Calu3 (cell line): ENCODE measurements around the gene EIF3K. TPM values are rescaled to one million over a fixed set of nuclear protein-coding genes. Genes with fewer than 3 reads are reported as not detected.

Experiments used
- BruUV-seq: library from RNA; stranded (reverse); fragments of 400-500 nt; replicated peaks from 2 replicates; lab custom pipeline; 2021; lab: Mats Ljungman, UMichigan
- CTCF ChIA-PET: fragments of 300-600 bp; sonication (Branson Sonifier 250); formaldehyde crosslinking; loops from one replicate; lab custom pipeline; 2022; ENCODE audit warnings: antibody characterized with exemption; lab: Charles Lee
- DNase-seq: peaks from one replicate; pipeline ENCODE4 v3.0.0; 2022
- H3K27ac Mint-ChIP-seq: one replicate; pipeline ENCODE4 v1.8.0; 2022; ENCODE audit warnings: mixed read lengths; ENCODE audit not compliant: unreplicated experiment
- H3K27me3 Mint-ChIP-seq: one replicate; pipeline ENCODE4 v1.8.0; 2022; ENCODE audit warnings: mixed read lengths; ENCODE audit not compliant: unreplicated experiment
- H3K36me3 Mint-ChIP-seq: one replicate; pipeline ENCODE4 v1.8.0; 2022; ENCODE audit warnings: mild to moderate bottlenecking, moderate library complexity, mixed read lengths; ENCODE audit not compliant: insufficient read depth, unreplicated experiment
- H3K4me1 Mint-ChIP-seq: one replicate; pipeline ENCODE4 v1.8.0; 2022; ENCODE audit warnings: mild to moderate bottlenecking, low read depth, mixed read lengths; ENCODE audit not compliant: unreplicated experiment
- H3K4me3 Mint-ChIP-seq: one replicate; pipeline ENCODE4 v1.8.0; 2022; ENCODE audit warnings: mild to moderate bottlenecking, low read depth, moderate library complexity, mixed read lengths; ENCODE audit not compliant: unreplicated experiment
- H3K9me3 Mint-ChIP-seq: one replicate; pipeline ENCODE4 v1.8.0; 2022; ENCODE audit warnings: low read depth, mixed read lengths; ENCODE audit not compliant: unreplicated experiment
- CTCF ChIP-seq: fragments of 200-600 bp; IDR thresholded peaks from one replicate; pipeline ENCODE4 v1.8.0; 2022; ENCODE audit warnings: antibody characterized with exemption; ENCODE audit not compliant: unreplicated experiment
- intact Hi-C: fragments of 100-400 bp; cut with micrococcal nuclease; formaldehyde crosslinking; loops from one replicate; pipeline ENCODE4 v1.10.0; 2022; ENCODE audit not compliant: unreplicated experiment
- total RNA-seq: library from RNA; stranded (reverse); gene quantifications from 2 replicates; pipeline ENCODE4 v1.2.3, GENCODE V29; 2022

EIF3K gene
- total RNA-seq, 1 experiment from 2014 or later = 334 TPM

GRCh38 chr19:38588041-38588440, 30.9 kb upstream of the EIF3K start:
- no peaks in the 10 kb centered on the region for H3K9me3 Mint-ChIP-seq
- no peak overlapping the region for H3K27ac Mint-ChIP-seq
- H3K4me1 Mint-ChIP-seq = no peaks in the 10 kb centered on the region
- peaks cover 4% of the 10 kb centered on the region for H3K36me3 Mint-ChIP-seq
- no peak for DNase-seq
- no peaks in the 10 kb centered on the region for H3K27me3 Mint-ChIP-seq
- no peak for TF ChIP-seq CTCF
- no peak overlapping the region for H3K4me3 Mint-ChIP-seq
- no TSS peak for BruUV-seq
- CTCF ChIA-PET = no interaction called here
- intact Hi-C loops = no loop called here

- intact Hi-C loops = no loop called here
- H3K9me3 Mint-ChIP-seq = no peaks in the 10 kb centered on the region
- H3K4me3 Mint-ChIP-seq = no peak overlapping the region
- peaks cover 10% of the 10 kb centered on the region for H3K27me3 Mint-ChIP-seq
- TF ChIP-seq CTCF = no peak
- CTCF ChIA-PET = no interaction called here
- BruUV-seq = no TSS peak
- no peak for DNase-seq
- H3K27ac Mint-ChIP-seq = no peak overlapping the region
- H3K4me1 Mint-ChIP-seq = no peaks in the 10 kb centered on the region
- peaks cover 5% of the 10 kb centered on the region for H3K36me3 Mint-ChIP-seq
These were observed 26.0 kb upstream of the EIF3K start for GRCh38 chr19:38592940-38593339.

- peak; percentile 76 for DNase-seq
- Mint-ChIP-seq H3K4me3 (peak overlapping the region; percentile 53), H3K27ac (no peak overlapping the region), H3K4me1 (no peaks in the 10 kb centered on the region), H3K36me3 (peaks cover 5% of the 10 kb centered on the region), H3K27me3 (peaks cover 29% of the 10 kb centered on the region), H3K9me3 (no peaks in the 10 kb centered on the region)
- CTCF ChIA-PET = interaction anchor here (0.6 kb wide), 2 partner anchors 9 to 18 kb away, joined by 4 read pairs; no protein-coding TSS in a partner anchor
- BruUV-seq = no TSS peak
- TF ChIP-seq CTCF = no peak
- intact Hi-C loops = no loop called here
These were observed 22.7 kb upstream of the EIF3K start for GRCh38 chr19:38596057-38596981.

- intact Hi-C loops = no loop called here
- no peak overlapping the region for H3K4me3 Mint-ChIP-seq
These were observed 21.9 kb upstream of the EIF3K start for GRCh38 chr19:38597075-38597474.

More at GRCh38 chr19:38597075-38597474, 21.9 kb upstream of the EIF3K start:
- CTCF ChIA-PET = no interaction called here
- no peak for TF ChIP-seq CTCF
- BruUV-seq = no TSS peak
- peaks cover 33% of the 10 kb centered on the region for H3K27me3 Mint-ChIP-seq
- DNase-seq = no peak
- peaks cover 5% of the 10 kb centered on the region for H3K36me3 Mint-ChIP-seq
- no peaks in the 10 kb centered on the region for H3K9me3 Mint-ChIP-seq
- no peak overlapping the region for H3K27ac Mint-ChIP-seq
- H3K4me1 Mint-ChIP-seq = no peaks in the 10 kb centered on the region
